HepG2 (cell line): ENCODE measurements around the gene SLC45A3. TPM values are rescaled to one million over a fixed set of nuclear protein-coding genes. Genes with fewer than 3 reads are reported as not detected.

Experiments used
- ETV5 ChIP-seq: IDR thresholded peaks from 2 replicates; pipeline ENCODE4 v1.6.1; 2018; ENCODE audit warnings: missing biosample characterization, missing genetic modification reagents, inconsistent platforms, borderline replicate concordance
- FOXM1 ChIP-seq: sonication (generic); formaldehyde crosslinking; IDR thresholded peaks from 2 replicates; pipeline ENCODE4 v1.5.0; 2020; ENCODE audit warnings: missing genetic modification reagents
- HNF1B ChIP-seq: sonication (generic); formaldehyde crosslinking; IDR thresholded peaks from 2 replicates; pipeline ENCODE4 v1.5.1; 2020; ENCODE audit warnings: mild to moderate bottlenecking, moderate library complexity, missing genetic modification reagents
- STAT5B ChIP-seq: sonication (generic); formaldehyde crosslinking; IDR thresholded peaks from 2 replicates; pipeline ENCODE4 v1.4.0; 2020; ENCODE audit warnings: missing genetic modification reagents
- ZNF639 ChIP-seq: conservative IDR thresholded peaks from 2 replicates; pipeline ENCODE4 v1.6.1; 2018; ENCODE audit warnings: missing genetic modification reagents
- ZNF75D ChIP-seq: sonication (generic); formaldehyde crosslinking; IDR thresholded peaks from 2 replicates; pipeline ENCODE4 v1.8.1; 2023; ENCODE audit warnings: missing genetic modification reagents, mild to moderate bottlenecking, borderline replicate concordance
- ZNF792 ChIP-seq: IDR thresholded peaks from 2 replicates; pipeline ENCODE4 v1.6.1; 2016
- polyA plus RNA-seq, 8 experiments: library from polyadenylated mRNA; depleted of rRNA in 3 of 8; stranded (reverse) in 7 of 8; unstranded in 1 of 8; fragments of >200 nt; fragmentation: Illumina TruSeq in 4 of 8; extraction: Trizol in 4 of 8; gene quantifications; 2 replicates each; pipeline versions ENCODE4 v1.2.1 to v1.2.3, GENCODE V29; 2011 to 2016; ENCODE audit warnings: low read depth in 4 of 8, missing spikeins in 1 of 8, mixed read lengths in 1 of 8; ENCODE audit not compliant: insufficient read depth in 1 of 8
- total RNA-seq, 5 experiments: library from RNA; depleted of rRNA; stranded (reverse); fragments of >200 nt; fragmentation: Illumina TruSeq; extraction: Trizol; gene quantifications; 2 replicates each; pipeline ENCODE4 v1.2.3, GENCODE V29; 2016; ENCODE audit warnings: low read depth in 1 of 5
- TF ChIP-seq, protein P1 (sequence below): sonication (generic); formaldehyde crosslinking; conservative IDR thresholded peaks from 2 replicates; pipeline ENCODE4 v1.4.0; 2020; ENCODE audit warnings: missing genetic modification reagents
- TF ChIP-seq, protein P2 (sequence below): sonication (generic); formaldehyde crosslinking; IDR thresholded peaks from 2 replicates; pipeline ENCODE4; 2020; ENCODE audit warnings: missing genetic modification reagents, mild to moderate bottlenecking, borderline replicate concordance
- TF ChIP-seq, protein P3 (sequence below): sonication (generic); formaldehyde crosslinking; IDR thresholded peaks from 2 replicates; pipeline ENCODE4 v1.4.0; 2020; ENCODE audit warnings: missing genetic modification reagents
- TF ChIP-seq, protein P4 (sequence below): sonication (generic); formaldehyde crosslinking; IDR thresholded peaks from 2 replicates; pipeline ENCODE4 v1.4.0; 2020; ENCODE audit warnings: missing genetic modification reagents, borderline replicate concordance

SLC45A3 gene
- total and polyA plus RNA-seq, 2 of the 13 experiments (the other 11 are each of a cell fraction or from before 2014, with no cell fraction given), result 3.4 to 4.1 TPM

GRCh38 chr1:205709640-205710039, 29.3 kb upstream of the SLC45A3 start (continued):
- TF ChIP-seq HNF1B (CRISPR knock-in tag) (peak; percentile 53; the same call in 1 of the 2 replicates), FOXM1 (CRISPR knock-in tag) (no peak), ZNF792 (CRISPR knock-in tag) (0 out of 2 replicates have a peak, but pooled peaks have one; percentile 38), STAT5B (CRISPR knock-in tag) (no peak), ZNF639 (CRISPR knock-in tag) (no peak), ZNF75D (CRISPR knock-in tag) (no peak), ETV5 (CRISPR knock-in tag) (peak; percentile 50; the same call in 1 of the 2 replicates)
- TF ChIP-seq, protein P1, sequence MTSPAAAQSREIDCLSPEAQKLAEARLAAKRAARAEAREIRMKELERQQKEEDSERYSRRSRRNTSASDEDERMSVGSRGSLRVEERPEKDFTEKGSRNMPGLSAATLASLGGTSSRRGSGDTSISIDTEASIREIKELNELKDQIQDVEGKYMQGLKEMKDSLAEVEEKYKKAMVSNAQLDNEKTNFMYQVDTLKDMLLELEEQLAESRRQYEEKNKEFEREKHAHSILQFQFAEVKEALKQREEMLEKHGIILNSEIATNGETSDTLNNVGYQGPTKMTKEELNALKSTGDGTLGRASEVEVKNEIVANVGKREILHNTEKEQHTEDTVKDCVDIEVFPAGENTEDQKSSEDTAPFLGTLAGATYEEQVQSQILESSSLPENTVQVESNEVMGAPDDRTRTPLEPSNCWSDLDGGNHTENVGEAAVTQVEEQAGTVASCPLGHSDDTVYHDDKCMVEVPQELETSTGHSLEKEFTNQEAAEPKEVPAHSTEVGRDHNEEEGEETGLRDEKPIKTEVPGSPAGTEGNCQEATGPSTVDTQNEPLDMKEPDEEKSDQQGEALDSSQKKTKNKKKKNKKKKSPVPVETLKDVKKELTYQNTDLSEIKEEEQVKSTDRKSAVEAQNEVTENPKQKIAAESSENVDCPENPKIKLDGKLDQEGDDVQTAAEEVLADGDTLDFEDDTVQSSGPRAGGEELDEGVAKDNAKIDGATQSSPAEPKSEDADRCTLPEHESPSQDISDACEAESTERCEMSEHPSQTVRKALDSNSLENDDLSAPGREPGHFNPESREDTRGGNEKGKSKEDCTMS, result no peak
- TF ChIP-seq, protein P2, sequence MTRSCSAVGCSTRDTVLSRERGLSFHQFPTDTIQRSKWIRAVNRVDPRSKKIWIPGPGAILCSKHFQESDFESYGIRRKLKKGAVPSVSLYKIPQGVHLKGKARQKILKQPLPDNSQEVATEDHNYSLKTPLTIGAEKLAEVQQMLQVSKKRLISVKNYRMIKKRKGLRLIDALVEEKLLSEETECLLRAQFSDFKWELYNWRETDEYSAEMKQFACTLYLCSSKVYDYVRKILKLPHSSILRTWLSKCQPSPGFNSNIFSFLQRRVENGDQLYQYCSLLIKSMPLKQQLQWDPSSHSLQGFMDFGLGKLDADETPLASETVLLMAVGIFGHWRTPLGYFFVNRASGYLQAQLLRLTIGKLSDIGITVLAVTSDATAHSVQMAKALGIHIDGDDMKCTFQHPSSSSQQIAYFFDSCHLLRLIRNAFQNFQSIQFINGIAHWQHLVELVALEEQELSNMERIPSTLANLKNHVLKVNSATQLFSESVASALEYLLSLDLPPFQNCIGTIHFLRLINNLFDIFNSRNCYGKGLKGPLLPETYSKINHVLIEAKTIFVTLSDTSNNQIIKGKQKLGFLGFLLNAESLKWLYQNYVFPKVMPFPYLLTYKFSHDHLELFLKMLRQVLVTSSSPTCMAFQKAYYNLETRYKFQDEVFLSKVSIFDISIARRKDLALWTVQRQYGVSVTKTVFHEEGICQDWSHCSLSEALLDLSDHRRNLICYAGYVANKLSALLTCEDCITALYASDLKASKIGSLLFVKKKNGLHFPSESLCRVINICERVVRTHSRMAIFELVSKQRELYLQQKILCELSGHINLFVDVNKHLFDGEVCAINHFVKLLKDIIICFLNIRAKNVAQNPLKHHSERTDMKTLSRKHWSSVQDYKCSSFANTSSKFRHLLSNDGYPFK (CRISPR knock-in tag), result no peak
- TF ChIP-seq, protein P3, sequence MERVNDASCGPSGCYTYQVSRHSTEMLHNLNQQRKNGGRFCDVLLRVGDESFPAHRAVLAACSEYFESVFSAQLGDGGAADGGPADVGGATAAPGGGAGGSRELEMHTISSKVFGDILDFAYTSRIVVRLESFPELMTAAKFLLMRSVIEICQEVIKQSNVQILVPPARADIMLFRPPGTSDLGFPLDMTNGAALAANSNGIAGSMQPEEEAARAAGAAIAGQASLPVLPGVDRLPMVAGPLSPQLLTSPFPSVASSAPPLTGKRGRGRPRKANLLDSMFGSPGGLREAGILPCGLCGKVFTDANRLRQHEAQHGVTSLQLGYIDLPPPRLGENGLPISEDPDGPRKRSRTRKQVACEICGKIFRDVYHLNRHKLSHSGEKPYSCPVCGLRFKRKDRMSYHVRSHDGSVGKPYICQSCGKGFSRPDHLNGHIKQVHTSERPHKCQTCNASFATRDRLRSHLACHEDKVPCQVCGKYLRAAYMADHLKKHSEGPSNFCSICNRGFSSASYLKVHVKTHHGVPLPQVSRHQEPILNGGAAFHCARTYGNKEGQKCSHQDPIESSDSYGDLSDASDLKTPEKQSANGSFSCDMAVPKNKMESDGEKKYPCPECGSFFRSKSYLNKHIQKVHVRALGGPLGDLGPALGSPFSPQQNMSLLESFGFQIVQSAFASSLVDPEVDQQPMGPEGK (CRISPR knock-in tag), result peak; percentile 42; the same call in 1 of the 2 replicates
- TF ChIP-seq, protein P4, sequence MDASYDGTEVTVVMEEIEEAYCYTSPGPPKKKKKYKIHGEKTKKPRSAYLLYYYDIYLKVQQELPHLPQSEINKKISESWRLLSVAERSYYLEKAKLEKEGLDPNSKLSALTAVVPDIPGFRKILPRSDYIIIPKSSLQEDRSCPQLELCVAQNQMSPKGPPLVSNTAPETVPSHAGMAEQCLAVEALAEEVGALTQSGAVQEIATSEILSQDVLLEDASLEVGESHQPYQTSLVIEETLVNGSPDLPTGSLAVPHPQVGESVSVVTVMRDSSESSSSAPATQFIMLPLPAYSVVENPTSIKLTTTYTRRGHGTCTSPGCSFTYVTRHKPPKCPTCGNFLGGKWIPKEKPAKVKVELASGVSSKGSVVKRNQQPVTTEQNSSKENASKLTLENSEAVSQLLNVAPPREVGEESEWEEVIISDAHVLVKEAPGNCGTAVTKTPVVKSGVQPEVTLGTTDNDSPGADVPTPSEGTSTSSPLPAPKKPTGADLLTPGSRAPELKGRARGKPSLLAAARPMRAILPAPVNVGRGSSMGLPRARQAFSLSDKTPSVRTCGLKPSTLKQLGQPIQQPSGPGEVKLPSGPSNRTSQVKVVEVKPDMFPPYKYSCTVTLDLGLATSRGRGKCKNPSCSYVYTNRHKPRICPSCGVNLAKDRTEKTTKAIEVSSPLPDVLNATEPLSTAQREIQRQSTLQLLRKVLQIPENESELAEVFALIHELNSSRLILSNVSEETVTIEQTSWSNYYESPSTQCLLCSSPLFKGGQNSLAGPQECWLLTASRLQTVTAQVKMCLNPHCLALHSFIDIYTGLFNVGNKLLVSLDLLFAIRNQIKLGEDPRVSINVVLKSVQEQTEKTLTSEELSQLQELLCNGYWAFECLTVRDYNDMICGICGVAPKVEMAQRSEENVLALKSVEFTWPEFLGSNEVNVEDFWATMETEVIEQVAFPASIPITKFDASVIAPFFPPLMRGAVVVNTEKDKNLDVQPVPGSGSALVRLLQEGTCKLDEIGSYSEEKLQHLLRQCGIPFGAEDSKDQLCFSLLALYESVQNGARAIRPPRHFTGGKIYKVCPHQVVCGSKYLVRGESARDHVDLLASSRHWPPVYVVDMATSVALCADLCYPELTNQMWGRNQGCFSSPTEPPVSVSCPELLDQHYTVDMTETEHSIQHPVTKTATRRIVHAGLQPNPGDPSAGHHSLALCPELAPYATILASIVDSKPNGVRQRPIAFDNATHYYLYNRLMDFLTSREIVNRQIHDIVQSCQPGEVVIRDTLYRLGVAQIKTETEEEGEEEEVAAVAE (CRISPR knock-in tag), result no peak
